ENCODE results near the gene AURKAIP1.

The AURKAIP1 gene

DNA sequence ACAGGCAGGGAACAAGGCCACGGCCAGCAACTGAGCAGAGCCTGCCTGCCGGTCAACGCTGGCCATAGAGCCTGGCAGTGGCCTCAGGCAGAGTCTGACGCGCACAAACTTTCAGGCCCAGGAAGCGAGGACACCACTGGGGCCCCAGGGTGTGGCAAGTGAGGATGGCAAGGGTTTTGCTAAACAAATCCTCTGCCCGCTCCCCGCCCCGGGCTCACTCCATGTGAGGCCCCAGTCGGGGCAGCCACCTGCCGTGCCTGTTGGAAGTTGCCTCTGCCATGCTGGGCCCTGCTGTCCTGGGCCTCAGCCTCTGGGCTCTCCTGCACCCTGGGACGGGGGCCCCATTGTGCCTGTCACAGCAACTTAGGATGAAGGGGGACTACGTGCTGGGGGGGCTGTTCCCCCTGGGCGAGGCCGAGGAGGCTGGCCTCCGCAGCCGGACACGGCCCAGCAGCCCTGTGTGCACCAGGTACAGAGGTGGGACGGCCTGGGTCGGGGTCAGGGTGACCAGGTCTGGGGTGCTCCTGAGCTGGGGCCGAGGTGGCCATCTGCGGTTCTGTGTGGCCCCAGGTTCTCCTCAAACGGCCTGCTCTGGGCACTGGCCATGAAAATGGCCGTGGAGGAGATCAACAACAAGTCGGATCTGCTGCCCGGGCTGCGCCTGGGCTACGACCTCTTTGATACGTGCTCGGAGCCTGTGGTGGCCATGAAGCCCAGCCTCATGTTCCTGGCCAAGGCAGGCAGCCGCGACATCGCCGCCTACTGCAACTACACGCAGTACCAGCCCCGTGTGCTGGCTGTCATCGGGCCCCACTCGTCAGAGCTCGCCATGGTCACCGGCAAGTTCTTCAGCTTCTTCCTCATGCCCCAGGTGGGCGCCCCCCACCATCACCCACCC, 43.7 kb downstream of the AURKAIP1 start, which contains the start of gene TAS1R3:
Gene TAS1R3, plus strand, starts transcription at position 213 of the 898 bp plus-strand sequence. Its CDS starts 66 bp downstream, at position 279.
- DNase-seq = no peak

DNA sequence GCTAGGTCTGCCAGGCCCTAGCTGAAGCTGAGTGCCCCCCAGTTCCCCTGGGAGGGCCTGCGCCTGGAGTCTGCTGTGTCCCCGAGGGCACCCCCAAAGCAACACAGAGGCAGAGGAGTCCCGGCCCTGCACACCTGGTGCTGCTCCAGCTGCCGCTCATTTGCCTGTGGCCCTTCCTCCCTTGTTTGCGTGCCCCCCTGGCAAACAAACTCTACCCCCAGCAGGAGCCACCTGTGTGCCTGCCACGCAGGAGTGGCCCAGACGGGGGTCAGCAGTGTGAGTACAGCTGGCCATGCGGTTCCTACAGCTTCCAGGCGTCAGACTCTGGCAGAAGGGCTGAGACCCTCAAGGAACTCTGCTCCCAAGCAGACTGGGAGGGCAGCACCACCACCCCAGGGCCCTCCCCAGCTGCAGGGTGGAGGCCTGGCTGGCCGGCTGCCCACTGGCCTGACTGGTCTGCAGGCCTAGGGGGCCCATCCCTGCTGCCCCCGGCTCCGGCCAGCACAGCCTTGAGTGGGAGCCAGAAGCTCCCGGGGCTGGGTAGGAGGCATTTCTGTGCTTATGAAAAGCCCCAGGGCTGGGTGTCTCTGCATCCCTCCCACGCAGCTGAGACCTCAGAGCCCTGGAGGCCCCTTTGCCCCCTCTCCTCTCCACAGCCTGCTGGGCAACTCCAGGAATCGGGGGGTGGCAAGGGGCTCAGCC, 44.5 kb downstream of the AURKAIP1 start:
- no peak for DNase-seq

DNA sequence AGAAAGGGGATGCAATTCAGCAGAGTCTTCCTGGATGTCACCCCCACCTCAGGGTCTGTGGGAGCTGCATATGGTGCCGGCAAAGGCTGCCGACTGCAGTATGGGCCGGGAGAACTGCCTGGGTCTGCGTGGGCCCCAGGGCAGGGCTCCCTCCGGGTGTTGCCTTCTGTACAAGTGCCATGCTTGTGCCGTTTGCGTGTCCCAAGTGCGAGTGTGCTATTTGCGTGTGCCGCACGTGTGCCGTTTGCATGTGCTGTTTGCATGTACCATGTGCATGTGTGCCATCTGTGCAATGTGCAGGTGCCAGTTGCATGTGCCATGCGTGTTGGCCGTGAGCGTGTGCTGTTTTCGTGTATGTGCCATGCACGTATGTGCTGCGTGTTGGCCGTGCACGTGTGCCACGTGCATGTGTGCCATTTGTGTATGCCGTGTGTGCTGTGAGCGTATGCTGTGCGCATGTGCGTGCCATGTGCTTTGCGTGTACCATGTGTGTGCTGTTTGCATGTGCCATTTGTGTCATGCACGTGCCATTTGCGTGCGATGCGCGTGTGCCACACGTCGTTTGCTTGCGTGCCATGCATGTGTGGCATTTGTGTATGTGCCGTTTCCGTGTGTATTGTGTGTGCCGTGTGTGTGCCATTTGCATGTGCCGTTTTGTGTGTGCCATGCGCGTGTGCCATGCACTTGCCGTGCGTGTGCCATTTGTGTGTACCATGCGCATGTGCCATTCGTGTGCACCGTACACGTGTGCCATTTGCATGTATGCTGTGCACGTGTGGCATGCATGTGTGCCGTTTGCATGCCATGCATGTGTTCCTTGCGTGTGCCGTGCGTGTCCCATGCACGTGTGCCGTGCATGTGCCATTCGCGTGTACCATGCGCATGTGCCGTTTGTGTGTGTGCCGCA, 45.5 kb downstream of the AURKAIP1 start:
- DNase-seq = no peak

DNA sequence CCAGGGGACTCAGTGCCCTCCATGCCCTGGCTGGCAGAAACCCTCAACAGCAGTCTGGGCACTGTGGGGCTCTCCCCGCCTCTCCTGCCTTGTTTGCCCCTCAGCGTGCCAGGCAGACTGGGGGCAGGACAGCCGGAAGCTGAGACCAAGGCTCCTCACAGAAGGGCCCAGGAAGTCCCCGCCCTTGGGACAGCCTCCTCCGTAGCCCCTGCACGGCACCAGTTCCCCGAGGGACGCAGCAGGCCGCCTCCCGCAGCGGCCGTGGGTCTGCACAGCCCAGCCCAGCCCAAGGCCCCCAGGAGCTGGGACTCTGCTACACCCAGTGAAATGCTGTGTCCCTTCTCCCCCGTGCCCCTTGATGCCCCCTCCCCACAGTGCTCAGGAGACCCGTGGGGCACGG, 46.8 kb downstream of the AURKAIP1 start:
- no peak for DNase-seq

DNA sequence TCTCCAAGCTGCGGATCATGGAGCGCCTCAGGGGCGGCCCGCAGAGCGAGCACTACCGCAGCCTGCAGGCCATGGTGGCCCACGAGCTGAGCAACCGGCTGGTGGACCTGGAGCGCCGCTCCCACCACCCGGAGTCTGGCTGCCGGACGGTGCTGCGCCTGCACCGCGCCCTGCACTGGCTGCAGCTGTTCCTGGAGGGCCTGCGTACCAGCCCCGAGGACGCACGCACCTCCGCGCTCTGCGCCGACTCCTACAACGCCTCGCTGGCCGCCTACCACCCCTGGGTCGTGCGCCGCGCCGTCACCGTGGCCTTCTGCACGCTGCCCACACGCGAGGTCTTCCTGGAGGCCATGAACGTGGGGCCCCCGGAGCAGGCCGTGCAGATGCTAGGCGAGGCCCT, 47.7 kb downstream of the AURKAIP1 start:
- DNase-seq = no peak

DNA sequence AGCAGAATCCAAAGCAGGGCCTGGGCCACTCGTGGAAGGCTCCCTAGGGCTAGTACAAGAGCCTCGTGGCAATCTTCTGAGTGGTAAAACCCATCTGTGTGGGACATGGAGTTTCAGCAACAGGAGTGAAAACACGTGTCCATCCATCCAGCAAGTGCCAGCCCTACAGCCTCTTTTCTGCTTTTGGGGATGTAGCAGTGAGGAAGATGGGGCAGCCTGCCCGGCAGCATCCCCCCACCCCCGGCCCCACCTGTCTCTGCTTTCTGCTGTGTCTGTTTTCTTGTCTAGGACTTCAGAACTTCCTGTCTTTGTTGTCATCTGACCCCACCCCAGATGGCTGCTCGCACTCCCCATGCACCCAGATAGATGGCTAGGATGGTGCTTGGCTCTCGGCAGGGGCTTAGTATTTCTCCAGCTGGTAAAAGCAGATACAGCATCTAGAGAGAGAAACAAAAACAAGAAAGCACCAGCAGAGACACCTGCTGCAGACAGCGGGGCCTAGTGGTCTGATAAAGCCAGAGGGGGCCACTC, 48.9 kb downstream of the AURKAIP1 start:
- no peak for DNase-seq

DNA sequence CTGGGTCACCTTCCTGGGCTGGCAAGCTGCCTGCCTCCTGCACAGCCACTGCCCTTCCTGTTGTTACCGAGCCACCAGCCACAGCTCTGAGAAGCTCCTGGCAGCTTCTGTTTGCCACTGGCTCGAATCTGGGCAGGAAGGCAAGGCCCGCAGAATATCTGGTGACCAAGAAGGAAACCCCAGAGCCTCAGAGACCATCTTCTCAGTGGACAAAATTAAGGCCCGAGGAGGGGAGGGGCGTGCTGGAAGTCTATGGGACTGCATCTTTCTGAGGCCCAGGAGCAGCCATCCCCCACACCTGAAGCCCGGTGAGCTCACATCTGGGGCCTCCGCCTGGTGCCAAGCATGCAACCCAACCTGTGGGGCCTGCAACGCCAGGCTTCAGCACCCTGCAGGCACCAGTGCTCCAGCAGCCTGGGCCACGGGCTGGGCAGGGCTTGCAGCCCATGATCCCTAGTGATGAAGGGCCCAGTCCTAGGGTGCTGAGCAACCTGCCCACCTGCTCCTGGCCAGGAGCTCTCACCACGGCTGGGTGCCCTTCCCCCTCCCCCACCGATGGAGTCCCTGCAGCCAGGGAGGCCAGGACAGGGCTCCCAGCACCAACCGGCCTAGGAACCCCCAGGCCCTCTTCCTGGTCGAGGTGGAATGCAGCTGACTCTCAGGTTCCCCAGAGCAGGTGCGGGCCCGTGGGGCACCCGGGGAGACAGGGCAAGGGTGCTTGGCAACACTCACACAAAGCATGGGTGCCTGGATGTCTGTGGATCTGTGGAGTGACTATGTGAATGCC, 49.5 kb downstream of the AURKAIP1 start:
- no peak for DNase-seq

DNA sequence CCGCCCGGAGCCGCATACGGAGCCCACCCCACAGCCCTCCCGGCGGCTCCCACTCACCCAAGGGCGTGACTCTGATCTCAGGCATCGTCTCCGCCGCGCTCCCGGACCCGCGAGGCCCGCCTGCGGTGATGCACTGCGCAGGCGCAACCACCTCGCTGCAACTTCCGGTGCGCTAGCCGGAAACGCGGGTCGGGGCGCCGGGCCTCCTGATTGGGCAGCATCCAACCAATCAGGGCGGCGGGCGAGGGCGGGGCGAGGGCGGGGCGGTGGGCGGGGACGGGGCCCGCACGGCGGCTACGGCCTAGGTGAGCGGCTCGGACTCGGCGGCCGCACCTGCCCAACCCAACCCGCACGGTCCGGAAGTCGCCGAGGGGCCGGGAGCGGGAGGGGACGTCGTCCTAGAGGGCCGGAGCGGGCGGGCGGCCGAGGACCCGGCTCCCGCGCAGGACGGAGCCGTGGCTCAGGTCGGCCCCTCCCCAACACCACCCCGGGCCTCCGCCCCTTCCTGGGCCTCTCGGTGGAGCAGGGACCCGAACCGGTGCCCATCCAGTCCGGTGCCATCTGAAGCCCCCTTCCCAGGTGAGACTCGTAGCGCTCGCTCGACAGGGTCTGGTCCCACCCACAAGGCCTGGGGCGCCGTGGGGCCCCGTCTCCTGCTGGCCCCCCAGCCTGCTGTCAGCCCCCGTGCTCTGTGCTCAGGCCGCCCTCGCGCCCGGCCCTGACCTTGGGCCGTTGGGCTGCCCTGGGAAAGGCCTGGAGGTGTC, 50.3 kb downstream of the AURKAIP1 start, which contains the start of the genes CPTP and INTS11:
Gene CPTP, plus strand, starts transcription at position 279 of the 764 bp plus-strand sequence. CDS start 2,109 bp downstream, outside the sequence.
Gene INTS11, minus strand, starts transcription at position 137 of the 764 bp plus-strand sequence. Its CDS starts 52 bp downstream, at position 85.
- DNase-seq = peak; percentile 97

DNA sequence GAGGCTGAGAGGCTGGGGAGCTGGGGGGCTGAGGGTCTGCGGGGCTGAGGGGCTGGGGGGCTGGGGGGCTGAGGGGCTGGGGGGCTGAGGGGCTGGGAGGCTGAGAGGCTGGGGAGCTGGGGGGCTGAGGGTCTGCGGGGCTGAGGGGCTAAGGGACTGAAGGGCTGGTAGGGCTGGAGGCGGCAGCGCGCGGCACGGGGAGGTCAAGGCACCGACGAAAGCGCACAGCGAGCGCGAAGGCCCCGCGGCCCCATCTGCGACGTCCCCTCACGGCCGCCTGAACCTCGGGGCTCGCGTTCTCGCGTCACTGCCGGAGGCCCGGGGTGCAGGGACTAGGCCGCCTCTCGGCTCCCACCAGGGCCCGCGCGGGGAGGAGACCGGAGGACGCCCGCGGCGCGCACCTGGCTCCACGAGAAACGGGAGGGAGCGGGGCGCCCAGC, 50.9 kb downstream of the AURKAIP1 start:
- DNase-seq = no peak

Data from stimulated activated CD8-positive, alpha-beta memory T cell treated with anti-CD3 and anti-CD28 coated beads, Interleukin-4, amount 100 ng/mL, for 48 hours (primary cell).